ENCODE measurements around the gene GPR15.

GPR15 gene

DNA sequence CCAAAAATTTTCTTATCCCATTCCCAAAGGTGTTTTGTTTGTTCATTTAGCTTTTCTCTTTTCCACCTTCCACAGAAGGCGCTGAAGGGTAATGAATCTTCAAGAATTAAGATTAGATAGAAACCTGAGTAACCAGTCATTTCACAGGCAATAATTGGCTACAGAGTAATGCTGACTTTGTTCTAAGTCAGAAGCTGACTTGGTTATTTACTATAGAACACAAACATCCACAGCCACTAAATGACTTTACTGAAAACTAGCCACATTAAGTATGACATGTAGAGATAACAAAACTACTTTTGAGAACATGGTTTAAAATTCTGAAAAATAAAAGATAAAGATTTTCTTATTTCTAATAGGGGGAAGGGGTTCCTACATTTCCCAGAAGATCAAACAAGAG, 16.8 kb upstream of the GPR15 start:
- no peak for DNase-seq (ENCODE audit: low spot score)
- in situ Hi-C loops (cut with MboI; ENCODE audit: low pct_unique_long_range_greater_than_20kb, low sequenced_read_pairs, unreplicated experiment): no loop called here
- TF ChIP-seq, protein P1, sequence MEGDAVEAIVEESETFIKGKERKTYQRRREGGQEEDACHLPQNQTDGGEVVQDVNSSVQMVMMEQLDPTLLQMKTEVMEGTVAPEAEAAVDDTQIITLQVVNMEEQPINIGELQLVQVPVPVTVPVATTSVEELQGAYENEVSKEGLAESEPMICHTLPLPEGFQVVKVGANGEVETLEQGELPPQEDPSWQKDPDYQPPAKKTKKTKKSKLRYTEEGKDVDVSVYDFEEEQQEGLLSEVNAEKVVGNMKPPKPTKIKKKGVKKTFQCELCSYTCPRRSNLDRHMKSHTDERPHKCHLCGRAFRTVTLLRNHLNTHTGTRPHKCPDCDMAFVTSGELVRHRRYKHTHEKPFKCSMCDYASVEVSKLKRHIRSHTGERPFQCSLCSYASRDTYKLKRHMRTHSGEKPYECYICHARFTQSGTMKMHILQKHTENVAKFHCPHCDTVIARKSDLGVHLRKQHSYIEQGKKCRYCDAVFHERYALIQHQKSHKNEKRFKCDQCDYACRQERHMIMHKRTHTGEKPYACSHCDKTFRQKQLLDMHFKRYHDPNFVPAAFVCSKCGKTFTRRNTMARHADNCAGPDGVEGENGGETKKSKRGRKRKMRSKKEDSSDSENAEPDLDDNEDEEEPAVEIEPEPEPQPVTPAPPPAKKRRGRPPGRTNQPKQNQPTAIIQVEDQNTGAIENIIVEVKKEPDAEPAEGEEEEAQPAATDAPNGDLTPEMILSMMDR (IDR thresholded peaks at IDR 0.05; ENCODE audit: extremely low read depth, insufficient read depth, missing control alignments): no peak

DNA sequence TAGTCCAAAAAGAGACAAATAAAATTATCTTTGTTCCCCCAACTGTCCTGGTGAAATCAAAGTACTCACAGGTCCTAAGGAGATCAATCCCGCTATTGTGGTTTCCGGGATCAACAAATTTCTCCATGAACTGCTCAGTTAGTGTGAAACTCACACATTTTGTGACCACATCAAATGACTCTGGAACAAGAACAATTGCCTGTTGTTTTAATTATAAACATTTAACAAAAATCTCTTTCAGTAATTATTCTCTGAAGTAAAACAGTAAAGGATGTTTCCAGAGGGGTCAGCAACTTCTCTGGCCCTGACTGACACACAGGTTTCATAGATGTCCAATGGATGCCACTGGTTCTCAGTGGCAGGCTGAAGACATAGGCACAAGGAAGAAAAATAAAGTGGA, 13.0 kb upstream of the GPR15 start:
- no peak for DNase-seq (ENCODE audit: low spot score)
- TF ChIP-seq, protein P1 (IDR thresholded peaks at IDR 0.05; ENCODE audit: extremely low read depth, insufficient read depth, missing control alignments): no peak
- in situ Hi-C loops (cut with MboI; ENCODE audit: low pct_unique_long_range_greater_than_20kb, low sequenced_read_pairs, unreplicated experiment): no loop called here

DNA sequence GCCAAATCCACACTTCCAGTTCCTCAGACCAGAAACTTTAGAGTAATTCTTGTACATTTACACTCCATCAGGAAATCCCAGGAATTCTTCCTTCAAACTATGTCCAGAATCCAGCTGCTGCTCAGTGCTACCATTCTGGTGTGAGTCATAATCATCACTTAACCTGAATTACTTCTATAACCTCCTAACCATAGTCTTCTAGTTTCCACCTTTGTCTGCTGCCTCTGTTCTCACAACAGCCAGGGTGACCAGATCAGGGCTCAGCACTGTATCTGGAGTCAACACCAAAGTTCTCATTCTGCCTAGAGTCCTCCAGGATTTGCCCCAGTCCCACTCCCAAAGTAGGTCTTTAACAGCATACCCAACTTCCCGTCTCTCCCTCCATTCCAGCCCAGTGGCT, 12.4 kb upstream of the GPR15 start:
- TF ChIP-seq, protein P1 (IDR thresholded peaks at IDR 0.05; ENCODE audit: extremely low read depth, insufficient read depth, missing control alignments): no peak
- in situ Hi-C loops (cut with MboI; ENCODE audit: low pct_unique_long_range_greater_than_20kb, low sequenced_read_pairs, unreplicated experiment): no loop called here

DNA sequence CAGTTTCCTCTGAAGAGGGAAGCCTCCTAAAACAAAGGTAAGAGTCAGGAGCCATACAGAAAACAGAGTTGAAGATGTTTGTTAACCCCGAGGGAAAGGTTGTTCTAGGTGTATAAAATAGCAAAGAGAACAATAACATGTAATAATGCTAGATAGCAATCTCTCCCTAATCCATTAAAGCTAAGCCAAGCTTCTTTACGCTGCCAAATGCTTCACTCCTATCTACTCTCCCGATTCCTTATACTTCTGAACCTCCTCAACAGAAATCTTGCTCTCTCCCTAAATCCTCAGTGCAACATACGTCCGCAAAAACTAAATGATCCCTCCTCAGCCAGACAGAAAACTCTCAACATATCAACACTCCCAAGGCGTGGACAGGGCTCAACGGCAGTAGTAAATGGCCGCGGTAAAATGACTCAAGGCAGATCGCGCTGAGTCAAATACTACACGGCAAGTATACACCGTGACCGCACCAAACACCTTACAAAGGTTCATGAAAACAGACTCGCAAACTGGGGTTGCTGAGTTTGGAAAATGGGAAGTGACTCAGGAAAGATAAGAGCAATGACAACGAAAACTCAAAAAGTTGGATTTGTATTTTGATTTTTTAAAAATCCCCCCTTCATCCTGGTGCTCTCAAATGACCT, 9.8 kb upstream of the GPR15 start:
- in situ Hi-C loops (cut with MboI; ENCODE audit: low pct_unique_long_range_greater_than_20kb, low sequenced_read_pairs, unreplicated experiment): no loop called here
- DNase-seq (ENCODE audit: low spot score): peak; percentile 53
- TF ChIP-seq, protein P1 (IDR thresholded peaks at IDR 0.05; ENCODE audit: extremely low read depth, insufficient read depth, missing control alignments): no peak

More for the DNA sequence above, 12.4 kb upstream of the GPR15 start:
- no peak for DNase-seq (ENCODE audit: low spot score)

DNA sequence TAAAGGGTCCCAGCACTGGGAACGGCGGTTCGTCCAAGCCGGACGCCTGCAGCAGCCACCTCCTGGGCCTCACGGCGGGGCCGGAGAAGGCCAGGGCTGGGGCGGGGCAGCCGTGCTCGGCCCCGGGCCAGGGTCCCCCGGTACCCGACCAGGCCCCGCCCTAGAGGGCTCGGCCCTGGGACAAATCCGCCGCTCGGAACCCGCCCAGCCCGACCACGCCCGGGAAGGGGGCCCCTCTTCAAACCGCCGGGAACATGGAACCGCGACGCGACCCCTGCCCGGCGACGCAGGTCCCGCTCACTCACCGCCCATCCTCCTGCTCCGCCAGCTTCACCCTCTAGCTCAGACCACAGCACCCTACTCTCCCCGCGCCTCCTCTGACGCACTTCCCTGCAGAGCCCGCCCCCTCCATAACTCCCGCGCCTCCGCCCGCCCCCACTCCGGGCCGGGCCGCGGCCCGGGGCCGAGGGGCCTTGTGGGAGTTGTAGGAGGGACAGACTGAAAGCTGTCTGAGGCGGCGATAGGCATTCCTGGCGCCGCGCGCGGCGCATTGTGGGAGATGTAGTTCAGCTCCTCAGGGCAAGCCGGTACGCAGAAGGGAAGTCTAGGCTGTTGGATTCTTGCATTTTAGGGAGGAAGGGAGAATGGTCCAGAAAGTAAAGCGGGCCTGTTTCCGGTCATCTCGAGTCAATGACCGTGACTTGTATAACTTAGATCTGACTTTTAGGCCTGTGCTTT, 9.1 kb upstream of the GPR15 start, which contains the start of gene CLDND1:
TSS of gene CLDND1 (minus strand) at position 359 of the 738 bp plus-strand sequence. CDS start 1,478 bp downstream, outside the sequence.
- in situ Hi-C loops (cut with MboI; ENCODE audit: low pct_unique_long_range_greater_than_20kb, low sequenced_read_pairs, unreplicated experiment): no loop called here

DNA sequence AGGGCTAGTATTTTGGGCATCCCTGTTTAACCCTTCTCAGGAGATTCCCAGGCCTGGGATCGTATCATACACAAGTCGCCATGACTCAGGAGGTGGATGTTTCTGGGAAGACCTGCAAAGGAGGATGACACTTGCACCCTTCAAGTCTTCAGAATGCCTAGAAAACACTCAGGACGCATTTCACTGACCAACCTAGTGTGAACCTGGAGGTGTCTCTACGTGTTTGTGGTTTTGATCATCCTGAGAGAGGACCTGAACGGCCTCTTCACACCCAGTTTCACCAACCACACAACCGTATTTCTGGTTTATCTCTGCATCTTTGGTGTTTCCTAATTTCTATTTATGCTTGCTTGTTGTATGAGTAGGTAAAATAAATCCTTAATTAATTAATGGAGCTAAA, 6.3 kb upstream of the GPR15 start:
- no peak for DNase-seq (ENCODE audit: low spot score)
- in situ Hi-C loops (cut with MboI; ENCODE audit: low pct_unique_long_range_greater_than_20kb, low sequenced_read_pairs, unreplicated experiment): loop anchor here (5.0 kb wide), 1 partner anchor 37 kb away; no protein-coding TSS in a partner anchor
- TF ChIP-seq, protein P1 (IDR thresholded peaks at IDR 0.05; ENCODE audit: extremely low read depth, insufficient read depth, missing control alignments): no peak

More for the DNA sequence above, 9.1 kb upstream of the GPR15 start, which contains the start of gene CLDND1:
- TF ChIP-seq, protein P1 (IDR thresholded peaks at IDR 0.05; ENCODE audit: extremely low read depth, insufficient read depth, missing control alignments): no peak
- DNase-seq (ENCODE audit: low spot score): peak; percentile 93
